ENCODE results near the gene CCDC198. TPM values are rescaled to one million over a fixed set of nuclear protein-coding genes. Genes with fewer than 3 reads are reported as not detected.
A peak's percentile ranks its signal among the peaks of the same experiment; 100 is the strongest.

Gene CCDC198, protein sequence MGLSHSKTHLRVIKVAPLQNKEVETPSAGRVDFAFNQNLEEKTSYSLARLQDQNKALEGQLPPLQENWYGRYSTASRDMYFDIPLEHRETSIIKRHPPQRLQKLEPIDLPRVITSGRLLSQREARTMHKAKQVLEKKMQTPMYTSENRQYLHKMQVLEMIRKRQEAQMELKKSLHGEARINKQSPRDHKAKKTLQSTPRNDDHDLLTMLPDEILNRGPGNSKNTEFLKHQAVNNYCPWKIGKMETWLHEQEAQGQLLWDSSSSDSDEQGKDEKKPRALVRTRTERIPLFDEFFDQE
- total RNA-seq = not detected

DNA sequence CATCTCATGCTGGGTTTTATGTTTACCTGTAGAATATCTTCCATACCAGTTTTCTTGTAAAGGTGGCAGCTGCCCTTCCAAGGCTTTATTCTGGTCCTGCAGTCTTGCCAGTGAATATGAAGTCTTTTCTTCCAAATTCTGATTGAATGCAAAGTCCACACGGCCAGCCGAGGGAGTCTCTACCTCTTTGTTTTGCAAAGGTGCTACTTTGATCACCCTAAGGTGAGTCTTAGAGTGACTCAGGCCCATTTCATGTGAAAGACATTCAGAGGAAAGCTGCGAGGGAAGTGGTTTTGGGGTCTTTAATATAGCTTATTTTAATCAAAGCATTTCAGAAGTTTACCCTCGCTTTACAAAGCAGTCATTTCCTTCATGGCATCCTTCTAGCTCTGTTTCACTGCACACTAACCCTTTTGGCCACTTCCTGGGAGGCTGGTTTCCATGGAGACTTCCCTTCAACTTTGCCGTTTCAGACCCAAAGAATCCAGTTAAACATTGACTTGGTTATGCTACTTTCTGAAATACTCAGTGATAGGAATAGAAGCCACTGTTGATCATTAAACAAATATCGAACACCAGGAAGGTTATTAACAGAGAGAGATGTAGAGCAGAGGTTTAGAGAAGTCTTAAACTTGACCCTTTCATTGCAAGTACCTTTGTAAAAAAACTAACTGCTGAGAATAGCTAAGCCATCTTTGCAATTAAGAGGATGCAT is at the start of gene CCDC198:
CCDC198 (minus strand) TSS at position 391 of the 715 bp plus-strand sequence; CDS start at position 249, 142 bp downstream.
- ATAC-seq (ENCODE audit: insufficient number of reproducible peaks, low FRiP score, low read depth) = no peak
- H3K27me3 ChIP-seq (replicated peaks; ENCODE audit: insufficient read depth) = no peaks in the 10 kb centered on the region
- no peaks in the 10 kb centered on the region for H3K36me3 ChIP-seq
- no peaks in the 10 kb centered on the region for H3K9me3 ChIP-seq
- no peak within 1 kb of the TSS for H3K4me3 ChIP-seq
- TF ChIP-seq, protein P1, sequence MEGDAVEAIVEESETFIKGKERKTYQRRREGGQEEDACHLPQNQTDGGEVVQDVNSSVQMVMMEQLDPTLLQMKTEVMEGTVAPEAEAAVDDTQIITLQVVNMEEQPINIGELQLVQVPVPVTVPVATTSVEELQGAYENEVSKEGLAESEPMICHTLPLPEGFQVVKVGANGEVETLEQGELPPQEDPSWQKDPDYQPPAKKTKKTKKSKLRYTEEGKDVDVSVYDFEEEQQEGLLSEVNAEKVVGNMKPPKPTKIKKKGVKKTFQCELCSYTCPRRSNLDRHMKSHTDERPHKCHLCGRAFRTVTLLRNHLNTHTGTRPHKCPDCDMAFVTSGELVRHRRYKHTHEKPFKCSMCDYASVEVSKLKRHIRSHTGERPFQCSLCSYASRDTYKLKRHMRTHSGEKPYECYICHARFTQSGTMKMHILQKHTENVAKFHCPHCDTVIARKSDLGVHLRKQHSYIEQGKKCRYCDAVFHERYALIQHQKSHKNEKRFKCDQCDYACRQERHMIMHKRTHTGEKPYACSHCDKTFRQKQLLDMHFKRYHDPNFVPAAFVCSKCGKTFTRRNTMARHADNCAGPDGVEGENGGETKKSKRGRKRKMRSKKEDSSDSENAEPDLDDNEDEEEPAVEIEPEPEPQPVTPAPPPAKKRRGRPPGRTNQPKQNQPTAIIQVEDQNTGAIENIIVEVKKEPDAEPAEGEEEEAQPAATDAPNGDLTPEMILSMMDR (IDR thresholded peaks at IDR 0.05) = no peak
- H3K4me1 ChIP-seq (ENCODE audit: control insufficient read depth in 1 of 2, low read depth in 2 of 2) = no peaks in the 10 kb centered on the region
- no peak within 1 kb of the TSS for H3K27ac ChIP-seq
- no peak for DNase-seq (ENCODE audit: low spot score)

DNA sequence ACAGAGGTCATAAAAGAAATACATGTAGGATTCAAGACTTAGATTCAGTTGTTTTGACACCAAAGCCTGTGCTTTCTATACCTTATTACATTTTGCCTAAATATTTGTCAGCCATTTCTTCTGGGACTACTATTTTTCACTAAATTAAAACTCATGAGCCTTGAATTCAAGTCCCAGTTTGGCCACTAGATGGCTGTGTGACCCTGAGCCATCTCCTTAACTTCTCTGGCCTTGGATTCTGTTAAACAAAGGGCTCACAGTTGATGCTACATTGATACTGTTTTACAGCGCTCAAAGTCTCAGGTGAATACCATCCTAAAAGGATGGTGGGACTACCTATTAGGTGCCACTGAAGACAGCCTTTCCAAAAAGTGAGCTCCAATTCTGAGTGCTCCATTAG is 39.6 kb upstream of the CCDC198 start:
- ATAC-seq (ENCODE audit: insufficient number of reproducible peaks, low FRiP score, low read depth) = no peak
- H3K36me3 ChIP-seq = no peaks in the 10 kb centered on the region

DNA sequence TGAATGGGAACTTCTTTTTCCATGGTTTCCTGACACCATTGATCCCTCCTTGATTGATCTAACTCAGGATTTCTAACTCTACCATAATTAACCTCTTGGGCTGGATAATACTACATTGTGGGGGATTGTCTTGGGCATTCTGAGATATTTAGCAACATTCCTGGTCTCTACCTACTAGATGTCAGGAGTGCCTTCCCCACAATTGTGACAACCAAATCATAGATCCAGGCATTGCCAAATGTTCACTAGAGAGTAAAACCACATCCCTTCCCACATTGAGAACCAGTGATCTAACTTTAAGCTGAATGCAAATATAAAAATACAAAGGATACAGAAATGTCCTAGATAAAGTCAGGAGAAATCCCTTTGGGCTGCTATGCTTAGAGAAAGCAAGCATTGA is 36.9 kb upstream of the CCDC198 start:
- no peaks in the 10 kb centered on the region for H3K9me3 ChIP-seq
- H3K36me3 ChIP-seq = no peaks in the 10 kb centered on the region
- no peaks in the 10 kb centered on the region for H3K4me1 ChIP-seq (ENCODE audit: control insufficient read depth in 1 of 2, low read depth in 2 of 2)
- H3K4me3 ChIP-seq = no peak overlapping the region
- H3K27ac ChIP-seq = no peak overlapping the region
- DNase-seq (ENCODE audit: low spot score) (no peak), ATAC-seq (ENCODE audit: insufficient number of reproducible peaks, low FRiP score, low read depth) (no peak)
- H3K27me3 ChIP-seq (replicated peaks; ENCODE audit: insufficient read depth) = no peaks in the 10 kb centered on the region
- TF ChIP-seq, protein P1 (IDR thresholded peaks at IDR 0.05) = no peak

More for the DNA sequence above, 39.6 kb upstream of the CCDC198 start:
- TF ChIP-seq, protein P1 (IDR thresholded peaks at IDR 0.05) = peak; percentile 44
- DNase-seq (ENCODE audit: low spot score) = no peak
- no peaks in the 10 kb centered on the region for H3K9me3 ChIP-seq
- H3K27me3 ChIP-seq (replicated peaks; ENCODE audit: insufficient read depth) = no peaks in the 10 kb centered on the region
- no peak overlapping the region for H3K4me3 ChIP-seq
- no peaks in the 10 kb centered on the region for H3K4me1 ChIP-seq (ENCODE audit: control insufficient read depth in 1 of 2, low read depth in 2 of 2)
- no peak overlapping the region for H3K27ac ChIP-seq

DNA sequence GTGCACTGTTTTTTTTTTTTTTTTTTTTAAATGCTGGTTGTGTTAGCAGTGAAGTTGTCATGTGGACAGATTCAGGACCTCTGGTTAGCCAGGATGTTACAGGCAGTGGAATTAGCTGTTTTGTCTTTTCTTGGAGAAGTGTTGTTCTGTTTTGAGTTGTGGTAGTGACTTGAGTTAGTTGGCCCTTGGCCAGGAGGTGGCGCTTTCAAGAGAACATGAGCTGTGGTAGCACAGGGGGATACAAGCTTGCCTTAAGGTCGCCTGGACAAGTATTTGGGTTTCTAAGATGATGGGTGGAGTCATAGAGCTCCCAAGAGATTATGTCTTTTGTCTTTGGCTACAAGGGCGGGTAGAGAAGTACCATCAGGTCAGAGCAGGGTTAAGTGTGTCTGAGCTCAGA is 33.3 kb upstream of the CCDC198 start:
- H3K36me3 ChIP-seq = no peaks in the 10 kb centered on the region
- DNase-seq (ENCODE audit: low spot score) (no peak), ATAC-seq (ENCODE audit: insufficient number of reproducible peaks, low FRiP score, low read depth) (no peak)
- no peaks in the 10 kb centered on the region for H3K27me3 ChIP-seq (replicated peaks; ENCODE audit: insufficient read depth)
- no peaks in the 10 kb centered on the region for H3K4me1 ChIP-seq (ENCODE audit: control insufficient read depth in 1 of 2, low read depth in 2 of 2)
- H3K4me3 ChIP-seq = no peak overlapping the region
- TF ChIP-seq, protein P1 (IDR thresholded peaks at IDR 0.05) = no peak
- H3K27ac ChIP-seq = no peak overlapping the region
- no peaks in the 10 kb centered on the region for H3K9me3 ChIP-seq

DNA sequence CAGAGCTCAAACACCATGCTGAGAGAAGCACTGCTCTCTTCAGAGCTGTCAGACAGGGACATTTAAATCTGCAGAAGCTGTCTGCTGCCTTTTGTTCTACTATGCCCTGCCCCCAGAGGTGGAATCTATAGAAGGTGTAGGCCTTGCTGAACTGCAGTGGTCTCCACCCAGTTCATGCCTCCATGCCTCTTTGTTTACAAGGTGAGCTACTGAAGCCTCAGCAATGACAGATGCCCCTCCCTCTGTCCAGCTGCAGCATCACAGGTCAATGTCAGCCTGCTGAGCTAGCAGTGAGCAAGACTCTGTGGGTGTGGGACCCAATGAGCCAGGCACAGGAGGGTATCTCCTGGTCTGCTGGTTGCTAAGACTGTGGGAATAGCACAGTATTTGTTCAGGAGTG is 25.4 kb upstream of the CCDC198 start:
- ATAC-seq (ENCODE audit: insufficient number of reproducible peaks, low FRiP score, low read depth) = no peak
- TF ChIP-seq, protein P1 (IDR thresholded peaks at IDR 0.05) = no peak

More for the DNA sequence above, 25.4 kb upstream of the CCDC198 start:
- H3K9me3 ChIP-seq = peaks cover 2% of the 10 kb centered on the region
- no peaks in the 10 kb centered on the region for H3K4me1 ChIP-seq (ENCODE audit: control insufficient read depth in 1 of 2, low read depth in 2 of 2)
- DNase-seq (ENCODE audit: low spot score) = no peak
- no peak overlapping the region for H3K27ac ChIP-seq
- H3K4me3 ChIP-seq = no peak overlapping the region
- no peaks in the 10 kb centered on the region for H3K27me3 ChIP-seq (replicated peaks; ENCODE audit: insufficient read depth)
- no peaks in the 10 kb centered on the region for H3K36me3 ChIP-seq

Measured in thoracic aorta (tissue), 2 donors.